ENCODE results near the gene TRPV6.

DNA sequence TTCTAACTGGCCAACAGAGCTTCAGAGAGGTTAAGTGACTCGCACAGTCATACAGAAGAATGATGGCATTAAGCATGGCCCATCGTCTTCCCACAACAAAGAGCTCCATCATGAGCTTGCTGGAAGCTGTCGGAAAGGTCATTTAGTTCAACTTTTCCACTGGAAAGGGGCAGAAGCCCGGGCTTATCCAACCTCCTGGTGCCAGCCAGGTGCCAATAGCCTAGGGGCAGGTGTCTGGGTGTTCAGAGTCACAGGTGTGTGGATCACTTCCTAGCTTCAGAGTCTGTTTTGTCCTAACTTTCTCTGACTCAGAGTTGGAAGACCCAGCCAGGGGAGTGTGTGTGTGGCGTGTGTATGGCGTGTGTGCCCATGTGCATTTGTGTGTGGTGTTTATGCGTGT is 1.3 kb upstream of the TRPV6 start:
- no peak for TF ChIP-seq TAF1 (IDR thresholded peaks at IDR 0.05; ENCODE audit: borderline replicate concordance, insufficient read depth, low read length)
- TF ChIP-seq, protein P1, sequence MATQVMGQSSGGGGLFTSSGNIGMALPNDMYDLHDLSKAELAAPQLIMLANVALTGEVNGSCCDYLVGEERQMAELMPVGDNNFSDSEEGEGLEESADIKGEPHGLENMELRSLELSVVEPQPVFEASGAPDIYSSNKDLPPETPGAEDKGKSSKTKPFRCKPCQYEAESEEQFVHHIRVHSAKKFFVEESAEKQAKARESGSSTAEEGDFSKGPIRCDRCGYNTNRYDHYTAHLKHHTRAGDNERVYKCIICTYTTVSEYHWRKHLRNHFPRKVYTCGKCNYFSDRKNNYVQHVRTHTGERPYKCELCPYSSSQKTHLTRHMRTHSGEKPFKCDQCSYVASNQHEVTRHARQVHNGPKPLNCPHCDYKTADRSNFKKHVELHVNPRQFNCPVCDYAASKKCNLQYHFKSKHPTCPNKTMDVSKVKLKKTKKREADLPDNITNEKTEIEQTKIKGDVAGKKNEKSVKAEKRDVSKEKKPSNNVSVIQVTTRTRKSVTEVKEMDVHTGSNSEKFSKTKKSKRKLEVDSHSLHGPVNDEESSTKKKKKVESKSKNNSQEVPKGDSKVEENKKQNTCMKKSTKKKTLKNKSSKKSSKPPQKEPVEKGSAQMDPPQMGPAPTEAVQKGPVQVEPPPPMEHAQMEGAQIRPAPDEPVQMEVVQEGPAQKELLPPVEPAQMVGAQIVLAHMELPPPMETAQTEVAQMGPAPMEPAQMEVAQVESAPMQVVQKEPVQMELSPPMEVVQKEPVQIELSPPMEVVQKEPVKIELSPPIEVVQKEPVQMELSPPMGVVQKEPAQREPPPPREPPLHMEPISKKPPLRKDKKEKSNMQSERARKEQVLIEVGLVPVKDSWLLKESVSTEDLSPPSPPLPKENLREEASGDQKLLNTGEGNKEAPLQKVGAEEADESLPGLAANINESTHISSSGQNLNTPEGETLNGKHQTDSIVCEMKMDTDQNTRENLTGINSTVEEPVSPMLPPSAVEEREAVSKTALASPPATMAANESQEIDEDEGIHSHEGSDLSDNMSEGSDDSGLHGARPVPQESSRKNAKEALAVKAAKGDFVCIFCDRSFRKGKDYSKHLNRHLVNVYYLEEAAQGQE (IDR thresholded peaks at IDR 0.05; ENCODE audit: insufficient read depth in 1 of 2, low read depth in 2 of 2, low read length in 2 of 2), result no peak

All from PFSK-1 (cell line).